Limb (tissue), 2 donors: ENCODE results near the gene MAP3K12.
A peak's percentile ranks its signal among the peaks of the same experiment; 100 is the strongest.
"Not testable (repeated sequence)": the region's sequence is repeated elsewhere in the genome, so short reads cannot be mapped to it uniquely, and the experiment has no call there.

Experiments
- DNase-seq, 2 donors: peaks; one replicate each; pipeline ENCODE4 v3.0.0-alpha.2; 2016; ENCODE audit errors: extremely low spot score in 2 of 2

MAP3K12 gene

GRCh38 chr12:53444593-53445325 is 54.5 kb downstream of the MAP3K12 start:
- DNase-seq, result not testable (repeated sequence)

GRCh38 chr12:53443955-53444354 is 55.3 kb downstream of the MAP3K12 start:
- no peak for DNase-seq

GRCh38 chr12:53441040-53441833 is 58.0 kb downstream of the MAP3K12 start, which contains the start of gene PRR13:
Gene PRR13, plus strand, starts transcription at chr12:53441734. Its CDS starts 981 bp downstream, at chr12:53442715.
- peak; percentile 98 to 100 for DNase-seq

GRCh38 chr12:53439582-53439981 is 59.7 kb downstream of the MAP3K12 start:
- DNase-seq, result not testable (repeated sequence)

- DNase-seq, result not testable (repeated sequence)
Measured at GRCh38 chr12:53435326-53435725, 63.9 kb downstream of the MAP3K12 start.

GRCh38 chr12:53431187-53431586 is 68.1 kb downstream of the MAP3K12 start:
- no peak for DNase-seq

GRCh38 chr12:53430116-53430515 is 69.1 kb downstream of the MAP3K12 start:
- no peak for DNase-seq
